GM12864 (cell line): ENCODE measurements around the gene PRKG1.

Experiments
- DNase-seq: peaks from one replicate; pipeline ENCODE4 v3.0.0-alpha.2; 2011; ENCODE audit warnings: low read depth
- H3K4me3 ChIP-seq: 2 replicates; pipeline ENCODE4 v1.5.1; 2011; ENCODE audit warnings: mild to moderate bottlenecking, low read depth, low read length, control low read depth
- CTCF ChIP-seq: IDR thresholded peaks from 2 replicates; pipeline ENCODE4 v1.5.1; 2011; ENCODE audit warnings: low read depth, mild to moderate bottlenecking, moderate library complexity, low read length, control low read depth, inconsistent platforms; ENCODE audit errors: missing control alignments

The PRKG1 gene

GRCh38 chr10:51459476-51459875, 385.2 kb downstream of the PRKG1 start:
- H3K4me3 ChIP-seq: no peak overlapping the region
- no peak for DNase-seq
- no peak for TF ChIP-seq CTCF

GRCh38 chr10:51462076-51462779, 387.9 kb downstream of the PRKG1 start:
- TF ChIP-seq CTCF: no peak
- no peak for DNase-seq

GRCh38 chr10:51468424-51468823, 394.1 kb downstream of the PRKG1 start:
- DNase-seq: no peak
- TF ChIP-seq CTCF: no peak
- no peak overlapping the region for H3K4me3 ChIP-seq

More at GRCh38 chr10:51462076-51462779, 387.9 kb downstream of the PRKG1 start:
- no peak overlapping the region for H3K4me3 ChIP-seq

GRCh38 chr10:51469686-51470085, 395.4 kb downstream of the PRKG1 start:
- no peak for TF ChIP-seq CTCF
- no peak overlapping the region for H3K4me3 ChIP-seq
- no peak for DNase-seq

- no peak overlapping the region for H3K4me3 ChIP-seq
- no peak for DNase-seq
- no peak for TF ChIP-seq CTCF
Measured at GRCh38 chr10:51471271-51471670, 397.0 kb downstream of the PRKG1 start.

- DNase-seq: no peak
- TF ChIP-seq CTCF: no peak
- no peak overlapping the region for H3K4me3 ChIP-seq
Measured at GRCh38 chr10:51472154-51472553, 397.9 kb downstream of the PRKG1 start.

GRCh38 chr10:51479711-51480110, 405.4 kb downstream of the PRKG1 start:
- no peak for DNase-seq
- no peak for TF ChIP-seq CTCF
- no peak overlapping the region for H3K4me3 ChIP-seq
